Fibroblast of gingiva (primary cell): Measurements from ENCODE around the gene APOBEC2.
"Not testable (repeated sequence)": the region's sequence is repeated elsewhere in the genome, so short reads cannot be mapped to it uniquely, and the experiment has no call there.

Experiments
- DNase-seq: peaks from one replicate; pipeline ENCODE4 v3.0.0-alpha.2; 2011; ENCODE audit warnings: low read depth

APOBEC2 gene

GRCh38 chr6:41053041-41053440 is at the start of gene APOBEC2:
TSS of gene APOBEC2 (plus strand) at chr6:41053202. CDS start at chr6:41053348, 146 bp downstream.
- DNase-seq, result no peak

GRCh38 chr6:41006217-41006616 is 46.8 kb upstream of the APOBEC2 start:
- DNase-seq, result peak; percentile 58

- not testable (repeated sequence) for DNase-seq
These were observed 46.0 kb upstream of the APOBEC2 start for GRCh38 chr6:41006980-41007379.

- DNase-seq, result no peak
These were observed 45.0 kb upstream of the APOBEC2 start for GRCh38 chr6:41008011-41008410.

- DNase-seq, result no peak
These were observed 43.3 kb upstream of the APOBEC2 start for GRCh38 chr6:41009669-41010068.

GRCh38 chr6:41011673-41012072 is 41.3 kb upstream of the APOBEC2 start:
- no peak for DNase-seq

- no peak for DNase-seq
These were observed 39.4 kb upstream of the APOBEC2 start for GRCh38 chr6:41013466-41014153.

- DNase-seq, result no peak
These were observed 38.2 kb upstream of the APOBEC2 start for GRCh38 chr6:41014780-41015179.

GRCh38 chr6:41015860-41016259 is 37.1 kb upstream of the APOBEC2 start:
- DNase-seq, result not testable (repeated sequence)

GRCh38 chr6:41017663-41018062 is 35.3 kb upstream of the APOBEC2 start:
- no peak for DNase-seq

GRCh38 chr6:41021832-41022231 is 31.2 kb upstream of the APOBEC2 start:
- peak; percentile 13 for DNase-seq

- DNase-seq, result peak; percentile 18
These were observed 30.7 kb upstream of the APOBEC2 start for GRCh38 chr6:41022294-41022693.

- DNase-seq, result no peak
These were observed 29.9 kb upstream of the APOBEC2 start for GRCh38 chr6:41023114-41023513.

- no peak for DNase-seq
These were observed 27.0 kb upstream of the APOBEC2 start for GRCh38 chr6:41025966-41026530.

GRCh38 chr6:41027241-41027640 is 25.8 kb upstream of the APOBEC2 start:
- no peak for DNase-seq

- peak; percentile 67 for DNase-seq
These were observed 25.0 kb upstream of the APOBEC2 start for GRCh38 chr6:41027799-41028560.

GRCh38 chr6:41028561-41029412 is 24.2 kb upstream of the APOBEC2 start:
- DNase-seq, result no peak

- no peak for DNase-seq
These were observed 20.2 kb upstream of the APOBEC2 start for GRCh38 chr6:41032830-41033229.

GRCh38 chr6:41033776-41034175 is 19.2 kb upstream of the APOBEC2 start:
- DNase-seq, result no peak

GRCh38 chr6:41036186-41036585 is 16.8 kb upstream of the APOBEC2 start:
- no peak for DNase-seq

- no peak for DNase-seq
These were observed 16.4 kb upstream of the APOBEC2 start for GRCh38 chr6:41036601-41037000.
